Measurements from ENCODE around the gene HCN1. TPM values are rescaled to one million over a fixed set of nuclear protein-coding genes. Genes with fewer than 3 reads are reported as not detected.
A peak's percentile ranks its signal among the peaks of the same experiment; 100 is the strongest.
"Not testable (repeated sequence)": the region's sequence is repeated elsewhere in the genome, so short reads cannot be mapped to it uniquely, and the experiment has no call there.

Gene HCN1
- total and polyA plus RNA-seq, 11 donors = 0.09 to 0.43 (median 0.15) TPM; not detected in 6

GRCh38 chr5:45507178-45507577 is 189.0 kb downstream of the HCN1 start:
- no peaks in the 10 kb centered on the region for H3K27me3 ChIP-seq
- peaks cover 0 to 10% (median 0%) of the 10 kb centered on the region in 12 donors for H3K9me3 ChIP-seq
- intact Hi-C loops (cut with DNase I) = no loop called here
- 26 to 53% (median 32%) methylated on average over 1 of the region's 1 CpG for WGBS, 4 donors
- H3K4me3 ChIP-seq = no peak overlapping the region
- ATAC-seq (peak in 2 of 4 donors; percentile 55 to 80), DNase-seq (peak in 1 of 5 donors; percentile 49)
- H3K36me3 ChIP-seq = no peaks in the 10 kb centered on the region
- TF ChIP-seq POLR2A (IDR thresholded peaks at IDR 0.05) (no peak), CTCF (IDR thresholded peaks at IDR 0.05) (no peak)
- no peak overlapping the region for H3K27ac ChIP-seq
- no peaks in the 10 kb centered on the region for H3K4me1 ChIP-seq

- H3K27ac ChIP-seq; DNase-seq; H3K4me3 ChIP-seq; H3K36me3 ChIP-seq; H3K4me1 ChIP-seq; H3K27me3 ChIP-seq; intact Hi-C loops (cut with DNase I); ATAC-seq: not testable (repeated sequence)
- H3K9me3 ChIP-seq = peaks cover 0 to 12% (median 0%) of the 10 kb centered on the region in 12 donors
- WGBS, 4 donors = 95 to 96% (median 95%) methylated on average over 11 of the region's 11 CpGs
Observed at GRCh38 chr5:45499006-45499405, 197.2 kb downstream of the HCN1 start.

GRCh38 chr5:45491368-45491767 is 204.8 kb downstream of the HCN1 start:
- Histone ChIP-seq H3K27ac (no peak overlapping the region), H3K27me3 (no peaks in the 10 kb centered on the region), H3K9me3 (no peaks in the 10 kb centered on the region), H3K36me3 (no peaks in the 10 kb centered on the region), H3K4me3 (no peak overlapping the region), H3K4me1 (no peaks in the 10 kb centered on the region)
- 93 to 96% (median 94%) methylated on average over 3 of the region's 3 CpGs for WGBS, 4 donors
- no peak for TF ChIP-seq CTCF (IDR thresholded peaks at IDR 0.05)
- intact Hi-C loops (cut with DNase I) = no loop called here
- no peak for ATAC-seq
- DNase-seq = no peak

GRCh38 chr5:45484781-45485180 is 211.4 kb downstream of the HCN1 start:
- DNase-seq (no peak), ATAC-seq (no peak)
- intact Hi-C loops (cut with DNase I) = no loop called here
- H3K4me3 ChIP-seq = no peak overlapping the region
- peaks cover 0 to 7% (median 0%) of the 10 kb centered on the region in 12 donors for H3K9me3 ChIP-seq
- WGBS, 4 donors = 87 to 98% (median 90%) methylated on average over 2 of the region's 2 CpGs
- H3K4me1 ChIP-seq = no peaks in the 10 kb centered on the region
- H3K27ac ChIP-seq = no peak overlapping the region
- TF ChIP-seq POLR2A (IDR thresholded peaks at IDR 0.05) (no peak), CTCF (IDR thresholded peaks at IDR 0.05) (no peak)
- no peaks in the 10 kb centered on the region for H3K36me3 ChIP-seq
- no peaks in the 10 kb centered on the region for H3K27me3 ChIP-seq

GRCh38 chr5:45454114-45454513 is 242.1 kb downstream of the HCN1 start:
- H3K27me3 ChIP-seq = no peaks in the 10 kb centered on the region
- peaks cover 0 to 5% (median 0%) of the 10 kb centered on the region in 12 donors for H3K9me3 ChIP-seq
- 35 to 43% (median 41%) methylated on average over 4 of the region's 4 CpGs for WGBS, 4 donors
- no peak for TF ChIP-seq POLR2A (IDR thresholded peaks at IDR 0.05)
- no peak for TF ChIP-seq CTCF (IDR thresholded peaks at IDR 0.05)
- H3K4me3 ChIP-seq = no peak overlapping the region
- peak; percentile 69 to 97 (median 95) for ATAC-seq
- H3K4me1 ChIP-seq = no peaks in the 10 kb centered on the region
- no peaks in the 10 kb centered on the region for H3K36me3 ChIP-seq
- no peak overlapping the region for H3K27ac ChIP-seq
- intact Hi-C loops (cut with DNase I) = no loop called here
- DNase-seq = peak in 4 of 5 donors; percentile 18 to 33 (median 28)

GRCh38 chr5:45444856-45445255 is 251.3 kb downstream of the HCN1 start:
- intact Hi-C loops (cut with DNase I) = not testable (repeated sequence)

More at GRCh38 chr5:45444856-45445255, 251.3 kb downstream of the HCN1 start:
- not testable (repeated sequence) for H3K4me1 ChIP-seq, H3K4me3 ChIP-seq, H3K9me3 ChIP-seq, H3K36me3 ChIP-seq, H3K27ac ChIP-seq, H3K27me3 ChIP-seq, ATAC-seq, DNase-seq
- WGBS, 4 donors = 88 to 96% (median 93%) methylated on average over 14 to 15 of the region's 15 CpGs
